Skeletal muscle satellite cell (primary cell): ENCODE measurements around the gene ESRRB.

Experiments
- H3K27me3 ChIP-seq: 2 replicates; pipeline ENCODE4 v1.7.0; 2013; ENCODE audit warnings: low read length; ENCODE audit not compliant: control insufficient read depth, insufficient read depth
- H3K36me3 ChIP-seq: 2 replicates; pipeline ENCODE4 v1.7.0; 2013; ENCODE audit warnings: mild to moderate bottlenecking, control low read depth, low read length; ENCODE audit not compliant: insufficient read depth
- H3K4me1 ChIP-seq: 2 replicates; pipeline ENCODE4 v1.7.0; 2013; ENCODE audit warnings: low read length; ENCODE audit not compliant: control insufficient read depth, insufficient read depth
- H3K4me2 ChIP-seq: 2 replicates; pipeline ENCODE4 v1.7.0; 2013; ENCODE audit warnings: mild to moderate bottlenecking, low read length
- H3K4me3 ChIP-seq: 2 replicates; pipeline ENCODE4 v1.7.0; 2013; ENCODE audit warnings: low read length
- H3K9ac ChIP-seq: 2 replicates; pipeline ENCODE4 v1.7.0; 2013; ENCODE audit warnings: mild to moderate bottlenecking, low read depth, low read length, moderate library complexity
- H3K9me3 ChIP-seq: replicated peaks from 2 replicates; pipeline ENCODE4 v1.7.0; 2013; ENCODE audit warnings: mild to moderate bottlenecking, control low read depth, low read length

Gene ESRRB

DNA sequence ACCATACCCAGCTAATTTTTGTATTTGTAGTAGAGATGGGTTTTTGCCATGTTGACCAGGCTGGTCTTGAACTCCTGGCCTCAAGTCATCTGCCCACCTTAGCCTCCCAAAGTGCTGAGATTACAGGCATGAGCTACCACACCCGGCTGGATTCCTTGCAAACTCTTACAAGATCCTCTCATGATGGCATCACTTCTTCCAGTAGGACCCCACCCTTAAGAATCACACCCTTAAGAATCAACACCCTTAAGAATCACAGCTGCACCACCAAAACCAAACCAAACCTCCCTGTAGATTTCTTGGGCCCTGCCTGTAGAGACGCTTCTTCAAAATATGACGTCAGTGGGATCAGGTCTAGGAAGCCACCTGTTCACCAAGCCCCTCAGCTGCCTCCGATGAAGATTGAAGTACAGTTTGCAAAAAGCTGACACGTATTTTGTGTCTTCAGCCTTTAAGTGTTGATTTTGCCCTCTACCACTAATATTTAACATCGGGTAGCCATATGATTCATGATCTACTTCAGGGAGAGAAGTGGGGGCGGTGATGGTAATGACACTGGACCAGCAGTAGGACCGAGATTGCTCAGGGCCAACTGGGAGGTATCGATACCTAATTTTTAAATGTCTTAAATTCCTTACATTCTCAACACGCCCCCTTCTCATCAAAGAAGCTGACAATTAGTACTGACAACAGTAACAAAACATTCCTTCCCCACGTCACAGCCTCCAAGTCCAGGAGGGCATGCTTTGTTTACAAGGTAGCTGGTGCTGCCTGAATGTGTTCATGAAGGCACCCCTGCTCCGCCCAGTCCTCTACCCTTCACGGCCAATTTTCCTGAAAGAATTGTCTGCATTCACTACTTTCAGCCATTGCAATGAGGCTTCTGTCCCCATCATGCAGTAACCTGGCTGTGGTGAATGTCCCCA lies 57.2 kb downstream of the ESRRB start:
- H3K9ac ChIP-seq: no peak overlapping the region
- H3K36me3 ChIP-seq: no peaks in the 10 kb centered on the region
- no peaks in the 10 kb centered on the region for H3K4me1 ChIP-seq
- H3K9me3 ChIP-seq: no peaks in the 10 kb centered on the region
- no peak overlapping the region for H3K4me3 ChIP-seq
- H3K27me3 ChIP-seq: peaks cover 10% of the 10 kb centered on the region
- H3K4me2 ChIP-seq: no peak overlapping the region

DNA sequence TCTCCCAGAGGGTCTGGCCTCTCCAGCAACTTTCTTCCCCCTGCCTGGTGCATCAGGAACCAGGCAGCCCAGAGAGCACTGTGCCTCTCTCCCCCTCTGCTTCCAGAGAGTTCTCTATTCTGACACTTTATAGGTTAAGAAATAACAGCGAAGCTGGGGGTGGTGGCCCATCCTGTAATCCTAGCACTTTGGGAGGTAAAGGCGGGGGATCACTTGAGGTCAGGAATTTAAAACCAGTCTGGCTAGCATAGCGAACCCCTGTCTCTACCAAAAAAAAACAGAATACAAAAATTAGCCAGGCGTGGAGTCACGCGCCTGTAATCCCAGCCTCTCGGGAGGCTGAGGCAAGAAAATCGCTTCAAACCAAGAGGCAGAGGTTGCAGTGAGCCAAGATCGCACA lies 58.3 kb downstream of the ESRRB start:
- no peak overlapping the region for H3K4me2 ChIP-seq
- H3K27me3 ChIP-seq: peaks cover 10% of the 10 kb centered on the region
- H3K9ac ChIP-seq: no peak overlapping the region
- no peaks in the 10 kb centered on the region for H3K4me1 ChIP-seq
- H3K4me3 ChIP-seq: no peak overlapping the region
- H3K36me3 ChIP-seq: no peaks in the 10 kb centered on the region
- no peaks in the 10 kb centered on the region for H3K9me3 ChIP-seq

DNA sequence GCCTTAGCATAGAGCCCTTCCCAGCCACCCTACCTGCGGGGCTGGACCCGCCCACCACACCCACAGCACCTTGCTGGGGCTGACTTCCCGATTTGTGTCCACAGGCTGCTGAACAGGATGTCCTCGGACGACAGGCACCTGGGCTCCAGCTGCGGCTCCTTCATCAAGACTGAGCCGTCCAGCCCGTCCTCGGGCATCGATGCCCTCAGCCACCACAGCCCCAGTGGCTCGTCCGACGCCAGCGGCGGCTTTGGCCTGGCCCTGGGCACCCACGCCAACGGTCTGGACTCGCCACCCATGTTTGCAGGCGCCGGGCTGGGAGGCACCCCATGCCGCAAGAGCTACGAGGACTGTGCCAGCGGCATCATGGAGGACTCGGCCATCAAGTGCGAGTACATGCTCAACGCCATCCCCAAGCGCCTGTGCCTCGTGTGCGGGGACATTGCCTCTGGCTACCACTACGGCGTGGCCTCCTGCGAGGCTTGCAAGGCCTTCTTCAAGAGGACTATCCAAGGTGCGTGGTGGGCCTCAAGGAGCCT lies 63.4 kb downstream of the ESRRB start:
- Histone ChIP-seq H3K9ac (no peak overlapping the region), H3K9me3 (no peaks in the 10 kb centered on the region), H3K27me3 (peaks cover 4% of the 10 kb centered on the region), H3K4me3 (no peak overlapping the region), H3K4me1 (no peaks in the 10 kb centered on the region), H3K4me2 (no peak overlapping the region), H3K36me3 (no peaks in the 10 kb centered on the region)

DNA sequence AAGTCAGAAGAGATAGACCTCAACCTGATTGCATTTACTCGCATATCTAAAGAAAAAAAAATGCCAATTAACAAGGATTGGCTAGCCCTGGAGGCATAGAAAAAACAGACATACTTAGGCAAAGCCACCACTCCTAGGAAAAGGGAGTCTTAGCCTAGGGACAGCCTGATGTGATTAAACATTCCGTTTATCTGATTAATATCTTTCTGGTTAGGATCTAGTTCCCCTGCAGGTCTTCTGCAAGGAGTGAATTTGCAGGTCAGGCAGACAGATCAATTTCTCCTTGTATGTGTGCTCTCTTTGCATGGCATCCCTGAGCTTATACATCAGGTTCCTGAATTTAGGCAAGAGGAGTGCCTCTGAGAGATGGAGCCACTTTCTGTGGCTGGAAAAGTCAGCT lies 70.5 kb downstream of the ESRRB start:
- Histone ChIP-seq H3K36me3 (no peaks in the 10 kb centered on the region), H3K9me3 (no peaks in the 10 kb centered on the region)

DNA sequence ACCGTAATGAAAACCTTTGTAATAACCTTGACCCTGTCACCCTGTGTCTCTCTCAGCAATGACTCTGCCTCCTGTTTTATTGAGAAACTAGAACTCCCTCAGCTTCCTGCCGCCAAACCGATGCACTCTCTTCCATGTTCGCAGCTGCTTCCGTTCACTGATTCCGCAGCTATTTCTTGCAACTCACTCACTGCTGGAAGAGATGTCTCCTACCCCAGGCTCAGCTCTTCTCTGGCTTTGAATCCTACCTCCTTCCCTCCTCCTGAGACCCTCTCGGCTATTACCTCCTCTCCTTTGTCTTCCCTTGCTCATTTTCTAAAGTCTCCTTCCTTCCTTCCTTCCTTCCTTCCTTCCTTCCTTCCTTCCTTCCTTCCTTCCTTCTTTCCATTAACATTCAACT lies 71.0 kb downstream of the ESRRB start:
- Histone ChIP-seq H3K36me3 (no peaks in the 10 kb centered on the region), H3K9ac (no peak overlapping the region), H3K4me3 (no peak overlapping the region), H3K9me3 (no peaks in the 10 kb centered on the region), H3K4me2 (no peak overlapping the region), H3K4me1 (no peaks in the 10 kb centered on the region), H3K27me3 (peaks cover 12% of the 10 kb centered on the region)

More for the DNA sequence above, 70.5 kb downstream of the ESRRB start:
- Histone ChIP-seq H3K4me3 (no peak overlapping the region), H3K4me1 (no peaks in the 10 kb centered on the region), H3K4me2 (no peak overlapping the region), H3K9ac (no peak overlapping the region), H3K27me3 (peaks cover 12% of the 10 kb centered on the region)

DNA sequence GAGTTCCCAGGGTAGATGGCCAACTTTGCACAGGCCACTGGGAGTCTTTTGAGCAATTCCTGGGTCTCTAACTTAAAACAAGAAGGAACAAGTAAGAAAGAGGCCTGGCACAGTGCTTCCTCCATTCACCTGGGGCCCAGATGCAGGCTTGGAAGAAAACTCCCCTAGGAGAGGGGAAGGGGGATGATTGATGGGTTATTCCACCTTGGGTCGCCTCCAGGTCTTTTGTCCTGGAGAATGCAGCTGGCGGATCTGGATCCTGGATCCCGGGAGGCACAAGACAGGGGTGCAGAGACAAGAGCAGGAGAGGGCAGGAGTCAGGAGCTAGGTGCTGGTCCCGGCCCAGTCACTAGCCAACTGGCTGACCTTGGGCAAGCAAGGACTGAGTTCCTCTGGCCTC lies 74.5 kb downstream of the ESRRB start:
- H3K9ac ChIP-seq: no peak overlapping the region
- H3K36me3 ChIP-seq: no peaks in the 10 kb centered on the region
- H3K27me3 ChIP-seq: peaks cover 7% of the 10 kb centered on the region
- no peak overlapping the region for H3K4me3 ChIP-seq
- no peak overlapping the region for H3K4me2 ChIP-seq
- no peaks in the 10 kb centered on the region for H3K9me3 ChIP-seq
- no peaks in the 10 kb centered on the region for H3K4me1 ChIP-seq

DNA sequence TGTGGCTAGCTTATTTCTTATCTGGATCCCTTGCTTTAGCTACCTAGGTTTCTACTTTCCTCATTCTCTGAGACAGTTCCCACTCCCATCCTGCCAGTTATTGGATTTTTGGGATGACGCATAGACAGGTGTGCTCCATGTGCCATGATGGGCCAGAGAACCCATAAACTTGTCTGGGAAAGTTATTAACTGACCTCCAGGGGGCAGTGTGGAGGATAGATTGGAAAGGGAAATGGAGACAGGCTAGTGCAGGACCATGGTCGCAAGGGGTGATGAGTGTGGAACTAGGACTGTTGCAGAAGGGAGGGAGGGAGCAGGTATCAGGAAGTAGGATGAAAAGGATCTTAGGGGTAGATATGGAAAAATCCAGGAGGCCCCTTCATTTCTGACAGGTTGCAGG lies 80.3 kb downstream of the ESRRB start:
- Histone ChIP-seq H3K36me3 (no peaks in the 10 kb centered on the region), H3K4me1 (no peaks in the 10 kb centered on the region), H3K9me3 (no peaks in the 10 kb centered on the region), H3K9ac (no peak overlapping the region), H3K4me3 (no peak overlapping the region), H3K27me3 (no peaks in the 10 kb centered on the region), H3K4me2 (no peak overlapping the region)

DNA sequence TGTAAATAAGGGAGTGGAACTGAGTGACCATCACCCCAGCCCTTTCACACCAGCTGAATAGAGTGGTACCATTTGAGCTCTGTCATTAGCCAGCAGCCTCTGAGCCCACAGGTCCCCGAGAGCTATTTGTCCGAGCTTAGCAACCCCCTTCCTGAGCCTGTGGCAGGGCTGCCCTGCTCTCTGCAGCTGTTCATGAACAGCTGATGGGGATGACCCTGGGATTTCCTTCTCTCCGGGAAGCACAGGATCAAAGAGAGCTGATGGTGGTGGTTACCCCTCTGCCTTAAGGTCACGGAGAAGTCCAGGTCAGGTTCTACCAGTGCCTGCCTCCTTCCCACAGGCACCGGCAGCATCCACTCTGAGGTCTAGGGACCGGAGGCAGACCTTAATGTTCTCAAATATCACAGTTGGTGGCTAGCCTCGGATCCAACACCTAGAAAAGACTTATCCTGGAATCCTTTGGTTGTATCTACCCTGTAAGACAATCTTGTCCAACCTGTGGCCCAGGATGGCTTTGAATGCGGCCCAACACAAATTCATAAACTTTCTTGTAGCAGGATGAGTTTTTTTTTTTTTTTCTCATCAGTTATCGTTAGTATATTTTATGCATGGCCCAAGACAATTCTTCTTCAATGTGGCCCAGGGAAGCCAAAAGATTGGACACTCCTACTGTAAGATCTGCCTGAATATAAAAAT lies 81.1 kb downstream of the ESRRB start:
- H3K4me1 ChIP-seq: no peaks in the 10 kb centered on the region
- no peak overlapping the region for H3K4me3 ChIP-seq
- no peak overlapping the region for H3K9ac ChIP-seq
- no peaks in the 10 kb centered on the region for H3K36me3 ChIP-seq
- no peaks in the 10 kb centered on the region for H3K9me3 ChIP-seq
- no peaks in the 10 kb centered on the region for H3K27me3 ChIP-seq
- no peak overlapping the region for H3K4me2 ChIP-seq

DNA sequence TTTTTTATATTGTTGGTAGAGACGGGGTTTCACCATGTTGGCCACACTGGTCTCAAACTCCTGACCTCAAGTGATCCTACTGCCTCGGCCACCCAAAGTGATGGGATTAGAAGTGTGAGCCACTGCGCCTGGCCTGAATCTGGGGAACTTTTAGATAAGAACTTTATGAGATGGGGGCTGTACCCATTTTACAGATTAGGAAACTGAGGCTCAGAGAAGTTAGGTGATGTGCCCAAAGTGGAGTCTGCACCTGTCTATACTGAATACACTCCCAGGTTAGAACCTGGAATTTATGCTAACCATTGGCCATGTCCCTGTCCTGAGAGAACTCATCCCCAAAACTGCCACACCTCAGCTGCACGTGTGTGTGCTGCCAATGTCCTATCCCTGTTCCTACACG lies 81.9 kb downstream of the ESRRB start:
- Histone ChIP-seq H3K27me3 (no peaks in the 10 kb centered on the region), H3K36me3 (no peaks in the 10 kb centered on the region), H3K9me3 (no peaks in the 10 kb centered on the region), H3K9ac (no peak overlapping the region), H3K4me3 (no peak overlapping the region), H3K4me2 (no peak overlapping the region), H3K4me1 (no peaks in the 10 kb centered on the region)

DNA sequence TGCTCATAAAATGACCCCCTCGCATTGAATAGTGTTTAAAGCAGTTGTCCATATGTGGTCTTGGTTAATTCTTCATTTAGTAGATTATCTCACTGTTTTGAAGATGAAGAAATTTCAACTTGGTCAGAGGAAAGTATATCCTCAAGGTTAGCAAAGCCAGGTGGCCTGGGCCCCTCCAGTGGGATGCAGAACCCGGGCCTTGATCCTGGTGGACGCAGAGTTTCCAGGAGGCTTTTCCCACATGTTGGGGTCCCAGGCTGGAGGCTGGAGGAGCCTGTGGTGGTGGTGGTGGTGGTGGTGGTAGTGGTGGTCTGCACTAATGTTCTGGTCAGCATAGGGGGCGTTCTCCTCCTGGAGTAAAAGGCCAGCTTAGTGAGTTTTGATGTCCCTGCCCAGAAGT lies 85.9 kb downstream of the ESRRB start:
- H3K27me3 ChIP-seq: no peaks in the 10 kb centered on the region
- no peak overlapping the region for H3K4me2 ChIP-seq
- H3K9ac ChIP-seq: no peak overlapping the region
- no peaks in the 10 kb centered on the region for H3K4me1 ChIP-seq
- no peaks in the 10 kb centered on the region for H3K9me3 ChIP-seq
- H3K4me3 ChIP-seq: no peak overlapping the region
- no peaks in the 10 kb centered on the region for H3K36me3 ChIP-seq

DNA sequence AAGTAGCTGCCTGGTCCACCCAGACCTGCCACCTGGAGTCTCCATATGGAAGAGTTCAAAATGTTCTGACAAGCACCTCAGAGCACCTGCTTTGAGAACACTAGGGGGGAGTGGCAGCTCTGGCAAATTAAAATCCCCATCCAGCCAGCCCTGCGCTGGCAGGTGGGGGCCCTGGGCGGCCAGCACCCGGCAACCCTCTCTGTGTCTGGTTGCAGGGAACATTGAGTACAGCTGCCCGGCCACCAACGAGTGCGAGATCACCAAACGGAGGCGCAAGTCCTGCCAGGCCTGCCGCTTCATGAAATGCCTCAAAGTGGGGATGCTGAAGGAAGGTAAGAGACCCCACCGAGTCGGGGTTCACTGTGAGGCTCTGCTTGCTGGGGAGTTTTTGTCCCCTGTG lies 86.4 kb downstream of the ESRRB start:
- Histone ChIP-seq H3K9ac (no peak overlapping the region), H3K4me3 (no peak overlapping the region), H3K36me3 (no peaks in the 10 kb centered on the region), H3K27me3 (no peaks in the 10 kb centered on the region), H3K4me2 (no peak overlapping the region), H3K9me3 (no peaks in the 10 kb centered on the region), H3K4me1 (no peaks in the 10 kb centered on the region)
